ENCODE measurements around the gene CFAP69. TPM values are rescaled to one million over a fixed set of nuclear protein-coding genes. Genes with fewer than 3 reads are reported as not detected.
A peak's percentile ranks its signal among the peaks of the same experiment; 100 is the strongest.
"Not testable (repeated sequence)": the region's sequence is repeated elsewhere in the genome, so short reads cannot be mapped to it uniquely, and the experiment has no call there.

Gene CFAP69
- total RNA-seq, 2 donors from 2014 or later, result 0.79 to 1.1 TPM

DNA sequence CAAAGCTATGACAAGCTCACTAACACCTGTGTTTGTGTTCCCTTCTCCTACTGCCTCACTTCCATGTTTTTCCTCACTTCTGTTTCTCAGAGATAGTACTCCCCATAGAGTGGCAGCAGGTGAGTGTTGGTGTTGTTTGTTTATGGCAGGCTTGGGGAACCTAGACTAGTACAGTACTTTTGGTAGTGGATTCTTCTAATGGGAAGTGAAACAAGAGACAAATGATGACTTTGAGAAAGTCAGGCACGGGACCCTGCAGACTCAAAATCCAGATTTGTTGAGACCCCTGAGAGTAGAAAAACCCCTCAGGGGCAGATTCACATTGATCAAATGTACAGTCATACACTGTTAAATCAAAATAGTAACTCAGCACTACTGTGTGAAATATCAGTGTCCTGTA lies 6.4 kb upstream of the CFAP69 start:
- no peak overlapping the region for H3K27ac Mint-ChIP-seq
- peaks cover 17% of the 10 kb centered on the region for H3K27me3 Mint-ChIP-seq (ENCODE audit: low read depth)
- H3K36me3 Mint-ChIP-seq (ENCODE audit: insufficient read depth in 2 of 2), result no peaks in the 10 kb centered on the region
- H3K4me1 Mint-ChIP-seq (ENCODE audit: low read depth), result no peaks in the 10 kb centered on the region
- DNase-seq (no peak), ATAC-seq (replicated peaks in 1 of 2) (no peak)
- no peak overlapping the region for H3K4me3 Mint-ChIP-seq
- H3K9me3 Mint-ChIP-seq, result no peaks in the 10 kb centered on the region

- Mint-ChIP-seq H3K27me3 (ENCODE audit: low read depth) (peaks cover 21% of the 10 kb centered on the region), H3K36me3 (ENCODE audit: insufficient read depth in 2 of 2) (no peaks in the 10 kb centered on the region), H3K4me3 (no peak overlapping the region), H3K9me3 (no peaks in the 10 kb centered on the region), H3K27ac (no peak overlapping the region), H3K4me1 (ENCODE audit: low read depth) (peaks cover 3% of the 10 kb centered on the region)
- no peak for DNase-seq
- no peak for ATAC-seq (replicated peaks in 1 of 2)
Measured at GRCh38 chr7:90239050-90239449, 5.9 kb upstream of the CFAP69 start.

DNA sequence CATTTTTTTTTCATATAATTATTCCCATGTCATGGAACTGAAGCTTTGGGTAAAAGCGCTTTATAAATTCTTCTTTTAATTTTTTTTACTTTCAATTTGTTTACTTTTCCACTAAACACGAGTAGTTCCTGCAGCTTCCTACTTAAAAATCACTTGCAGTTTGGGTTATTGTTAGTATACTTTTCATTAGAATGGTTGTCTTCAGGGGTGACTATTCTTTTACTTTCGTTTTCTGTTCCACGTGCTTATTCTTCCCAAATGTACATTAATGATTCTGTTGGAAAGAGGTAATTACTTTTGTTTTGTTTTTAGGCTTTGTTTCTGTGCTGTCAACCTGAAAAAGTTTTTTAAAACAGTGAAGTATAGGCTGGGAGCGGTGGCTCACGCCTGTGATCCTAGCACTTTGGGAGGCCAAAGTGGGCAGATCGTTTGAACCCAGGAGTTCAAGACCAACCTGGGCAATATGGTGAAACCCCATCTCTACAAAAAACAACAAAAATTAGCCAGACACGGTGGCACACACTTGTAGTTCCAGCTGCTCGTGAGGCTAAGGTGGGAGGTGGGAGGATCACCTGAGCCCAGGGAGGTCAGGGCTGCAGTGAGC lies 5.2 kb upstream of the CFAP69 start:
- peaks cover 25% of the 10 kb centered on the region for H3K27me3 Mint-ChIP-seq (ENCODE audit: low read depth)
- H3K36me3 Mint-ChIP-seq (ENCODE audit: insufficient read depth in 2 of 2), result no peaks in the 10 kb centered on the region
- no peak overlapping the region for H3K27ac Mint-ChIP-seq
- no peak for ATAC-seq (replicated peaks in 1 of 2)
- peaks cover 6% of the 10 kb centered on the region for H3K4me1 Mint-ChIP-seq (ENCODE audit: low read depth)
- DNase-seq, result no peak
- peak overlapping the region in 1 of 2 donors; percentile 29 for H3K4me3 Mint-ChIP-seq
- no peaks in the 10 kb centered on the region for H3K9me3 Mint-ChIP-seq

GRCh38 chr7:90242369-90243168 lies 2.4 kb upstream of the CFAP69 start:
- H3K4me1 Mint-ChIP-seq (ENCODE audit: low read depth), result peaks cover 17% of the 10 kb centered on the region

GRCh38 chr7:90243556-90243955 lies 1.4 kb upstream of the CFAP69 start:
- H3K27me3 Mint-ChIP-seq (ENCODE audit: low read depth), result peaks cover 31% of the 10 kb centered on the region
- ATAC-seq (replicated peaks in 1 of 2) (no peak), DNase-seq (no peak)
- H3K27ac Mint-ChIP-seq, result no peak overlapping the region
- no peaks in the 10 kb centered on the region for H3K36me3 Mint-ChIP-seq (ENCODE audit: insufficient read depth in 2 of 2)
- H3K4me3 Mint-ChIP-seq, result peak overlapping the region; percentile 75 to 92
- peaks cover 17% of the 10 kb centered on the region for H3K4me1 Mint-ChIP-seq (ENCODE audit: low read depth)
- no peaks in the 10 kb centered on the region for H3K9me3 Mint-ChIP-seq

More at GRCh38 chr7:90242369-90243168, 2.4 kb upstream of the CFAP69 start:
- H3K36me3 Mint-ChIP-seq (ENCODE audit: insufficient read depth in 2 of 2), result no peaks in the 10 kb centered on the region
- DNase-seq (no peak), ATAC-seq (replicated peaks in 1 of 2) (no peak)
- H3K4me3 Mint-ChIP-seq, result no peak overlapping the region
- no peak overlapping the region for H3K27ac Mint-ChIP-seq
- peaks cover 31% of the 10 kb centered on the region for H3K27me3 Mint-ChIP-seq (ENCODE audit: low read depth)
- H3K9me3 Mint-ChIP-seq, result no peaks in the 10 kb centered on the region

DNA sequence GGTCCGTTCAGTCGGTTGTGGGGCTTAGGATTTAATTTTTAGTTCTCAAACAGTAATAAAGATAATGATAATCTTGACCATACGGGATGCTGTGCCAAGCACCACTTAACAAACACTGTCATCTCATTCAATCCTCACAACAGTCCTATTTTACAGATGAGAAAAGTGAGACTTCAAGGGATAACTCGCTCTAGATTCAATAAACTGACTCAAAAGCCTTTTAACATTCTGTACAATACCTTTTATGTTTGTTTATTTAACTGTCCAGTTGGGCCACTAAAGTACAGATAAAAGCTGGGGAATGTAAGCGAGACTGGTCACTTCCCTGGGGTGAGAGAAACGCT lies 437 bp upstream of the CFAP69 start:
- ATAC-seq (replicated peaks in 1 of 2) (no peak), DNase-seq (no peak)
- H3K4me3 Mint-ChIP-seq, result peak overlapping the region; percentile 75 to 92
- peaks cover 31% of the 10 kb centered on the region for H3K27me3 Mint-ChIP-seq (ENCODE audit: low read depth)
- H3K4me1 Mint-ChIP-seq (ENCODE audit: low read depth), result peaks cover 17% of the 10 kb centered on the region
- no peak overlapping the region for H3K27ac Mint-ChIP-seq
- H3K9me3 Mint-ChIP-seq, result no peaks in the 10 kb centered on the region
- H3K36me3 Mint-ChIP-seq (ENCODE audit: insufficient read depth in 2 of 2), result no peaks in the 10 kb centered on the region

DNA sequence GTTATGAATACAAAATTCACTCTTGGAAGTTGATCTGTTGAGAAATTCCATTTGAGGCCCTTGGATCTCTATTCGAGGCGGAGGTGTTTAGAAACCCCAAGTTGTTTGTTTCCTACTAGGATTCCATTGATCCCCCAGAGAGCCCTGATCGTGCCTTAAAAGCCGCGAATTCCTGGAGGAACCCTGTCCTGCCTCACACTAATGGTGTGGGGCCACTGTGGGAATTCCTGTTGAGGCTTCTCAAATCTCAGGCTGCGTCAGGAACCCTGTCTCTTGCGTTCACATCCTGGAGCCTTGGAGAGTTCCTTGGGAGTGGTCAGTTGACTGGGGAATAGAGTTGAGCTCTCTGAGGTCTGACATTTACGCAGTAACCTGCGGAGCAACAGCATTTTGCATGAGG lies 1.2 kb downstream of the CFAP69 start:
- ATAC-seq (replicated peaks in 1 of 2), result no peak
- H3K36me3 Mint-ChIP-seq (ENCODE audit: insufficient read depth in 2 of 2), result no peaks in the 10 kb centered on the region

GRCh38 chr7:90248706-90249105 lies 3.7 kb downstream of the CFAP69 start:
- Mint-ChIP-seq H3K36me3 (ENCODE audit: insufficient read depth in 2 of 2) (no peaks in the 10 kb centered on the region), H3K27me3 (ENCODE audit: low read depth) (peaks cover 30% of the 10 kb centered on the region), H3K4me1 (ENCODE audit: low read depth) (peaks cover 17% of the 10 kb centered on the region), H3K4me3 (no peak overlapping the region), H3K9me3 (no peaks in the 10 kb centered on the region), H3K27ac (no peak overlapping the region)
- DNase-seq (no peak), ATAC-seq (replicated peaks in 1 of 2) (no peak)

More for the DNA sequence above, 1.2 kb downstream of the CFAP69 start:
- Mint-ChIP-seq H3K27me3 (ENCODE audit: low read depth) (peaks cover 36% of the 10 kb centered on the region), H3K27ac (no peak overlapping the region), H3K9me3 (no peaks in the 10 kb centered on the region), H3K4me1 (ENCODE audit: low read depth) (peaks cover 17% of the 10 kb centered on the region), H3K4me3 (peak overlapping the region; percentile 75 to 92)
- no peak for DNase-seq

- peaks cover 0 to under 1% of the 10 kb centered on the region in 2 donors for H3K9me3 Mint-ChIP-seq
- no peaks in the 10 kb centered on the region for H3K36me3 Mint-ChIP-seq (ENCODE audit: insufficient read depth in 2 of 2)
- no peak overlapping the region for H3K27ac Mint-ChIP-seq
- peaks cover 7% of the 10 kb centered on the region for H3K4me1 Mint-ChIP-seq (ENCODE audit: low read depth)
- H3K4me3 Mint-ChIP-seq, result no peak overlapping the region
- peaks cover 34% of the 10 kb centered on the region for H3K27me3 Mint-ChIP-seq (ENCODE audit: low read depth)
- ATAC-seq (replicated peaks in 1 of 2) (no peak), DNase-seq (no peak)
Measured at GRCh38 chr7:90250601-90251303, 5.8 kb downstream of the CFAP69 start.

GRCh38 chr7:90251304-90251635 lies 6.3 kb downstream of the CFAP69 start:
- H3K36me3 Mint-ChIP-seq (ENCODE audit: insufficient read depth in 2 of 2), result no peaks in the 10 kb centered on the region
- DNase-seq (no peak), ATAC-seq (replicated peaks in 1 of 2) (no peak)
- H3K27ac Mint-ChIP-seq, result no peak overlapping the region
- H3K4me1 Mint-ChIP-seq (ENCODE audit: low read depth), result peaks cover 2% of the 10 kb centered on the region
- H3K9me3 Mint-ChIP-seq, result peaks cover 0 to 3% of the 10 kb centered on the region in 2 donors
- H3K27me3 Mint-ChIP-seq (ENCODE audit: low read depth), result peaks cover 34% of the 10 kb centered on the region
- H3K4me3 Mint-ChIP-seq, result no peak overlapping the region

DNA sequence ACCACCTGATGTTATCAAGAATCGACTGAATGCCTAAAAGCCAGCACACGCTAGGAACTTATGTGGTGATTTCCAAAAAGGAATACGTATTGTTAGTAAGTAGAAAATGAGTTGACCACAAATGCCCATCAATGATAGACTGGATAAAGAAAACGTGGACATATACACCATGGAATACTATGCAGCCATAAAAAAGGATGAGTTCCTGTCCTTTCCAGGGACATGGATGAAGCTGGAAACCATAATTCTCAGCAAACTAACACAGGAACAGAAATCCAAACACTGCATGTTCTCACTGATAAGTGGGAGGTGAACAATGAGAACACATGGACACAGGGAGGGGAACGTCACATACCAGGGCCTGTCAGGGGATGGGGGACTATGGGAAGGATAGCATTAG lies 11.0 kb downstream of the CFAP69 start:
- not testable (repeated sequence) for H3K27ac Mint-ChIP-seq; H3K4me1 Mint-ChIP-seq (ENCODE audit: low read depth); DNase-seq; H3K9me3 Mint-ChIP-seq; H3K4me3 Mint-ChIP-seq; ATAC-seq (replicated peaks in 1 of 2); H3K36me3 Mint-ChIP-seq (ENCODE audit: insufficient read depth in 2 of 2)
- H3K27me3 Mint-ChIP-seq (ENCODE audit: low read depth), result peaks cover 28% of the 10 kb centered on the region

DNA sequence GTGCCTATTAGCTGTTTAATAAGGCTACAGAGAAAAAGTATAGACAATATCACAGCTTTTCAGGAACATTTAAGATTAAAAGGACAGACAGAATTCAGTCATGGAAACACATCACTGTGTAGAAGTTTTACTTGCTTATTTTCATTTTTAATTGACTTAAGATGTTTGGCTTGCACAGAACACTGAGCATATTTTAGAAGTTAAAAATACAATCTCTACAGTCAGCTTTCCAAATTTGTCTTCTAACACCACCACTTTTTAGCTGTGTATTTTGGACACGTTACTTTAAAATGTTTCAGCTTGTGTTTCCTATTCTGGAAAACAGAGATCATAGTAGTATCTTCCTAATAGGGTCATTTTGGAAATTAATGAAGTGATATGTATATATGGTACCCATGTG lies 11.8 kb downstream of the CFAP69 start:
- Mint-ChIP-seq H3K4me3 (no peak overlapping the region), H3K9me3 (peaks cover 0 to 3% of the 10 kb centered on the region in 2 donors), H3K36me3 (ENCODE audit: insufficient read depth in 2 of 2) (no peaks in the 10 kb centered on the region), H3K27me3 (ENCODE audit: low read depth) (peaks cover 32% of the 10 kb centered on the region), H3K4me1 (ENCODE audit: low read depth) (no peaks in the 10 kb centered on the region), H3K27ac (no peak overlapping the region)
- DNase-seq, result no peak
- ATAC-seq (replicated peaks in 1 of 2), result no peak

DNA sequence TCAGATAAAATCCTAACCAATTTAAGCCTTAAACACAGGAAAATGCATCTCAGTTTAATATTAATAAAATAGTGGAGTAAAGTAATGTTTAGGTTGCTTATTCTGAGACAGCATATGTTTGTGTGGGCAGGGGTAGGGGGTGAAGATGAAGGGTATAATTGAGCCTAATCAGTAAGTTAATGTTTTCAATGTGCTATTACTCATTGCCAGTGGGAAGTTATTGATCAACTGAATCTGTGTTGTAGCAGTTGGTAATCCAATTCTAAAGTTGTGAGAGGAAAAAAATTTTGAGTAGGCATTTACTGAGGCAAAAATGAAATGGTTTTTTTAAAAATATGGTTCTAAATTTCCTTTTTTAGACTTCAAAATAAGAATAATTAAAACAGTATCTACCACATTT lies 16.5 kb downstream of the CFAP69 start:
- H3K4me1 Mint-ChIP-seq (ENCODE audit: low read depth), result no peaks in the 10 kb centered on the region
- ATAC-seq (replicated peaks in 1 of 2) (no peak), DNase-seq (no peak)
- H3K9me3 Mint-ChIP-seq, result no peaks in the 10 kb centered on the region
- no peaks in the 10 kb centered on the region for H3K36me3 Mint-ChIP-seq (ENCODE audit: insufficient read depth in 2 of 2)
- peaks cover 7% of the 10 kb centered on the region for H3K27me3 Mint-ChIP-seq (ENCODE audit: low read depth)
- H3K4me3 Mint-ChIP-seq, result no peak overlapping the region
- no peak overlapping the region for H3K27ac Mint-ChIP-seq

Data from activated T-cell treated with anti-CD3 and anti-CD28 coated beads, Interleukin-2, amount 50 U/mL, for 72 hours (primary cell).